Mesenchymal stem cell (in vitro differentiated cells and primary cell): ENCODE measurements around the gene CDH16.
A peak's percentile ranks its signal among the peaks of the same experiment; 100 is the strongest.
"Not testable (repeated sequence)": the region's sequence is repeated elsewhere in the genome, so short reads cannot be mapped to it uniquely, and the experiment has no call there.

Experiments used
- DNase-seq: peaks from one replicate; pipeline ENCODE4 v3.0.0-alpha.2; 2013
- H2AFZ ChIP-seq: one replicate; pipeline ENCODE4 v1.6.1; 2013; ENCODE audit warnings: low read depth, mild to moderate bottlenecking, control low read depth, inconsistent platforms, low read length, moderate library complexity
- H2AK5ac ChIP-seq: 2 replicates; pipeline ENCODE4 v1.6.1; 2013; ENCODE audit warnings: low read length, moderate library complexity, mild to moderate bottlenecking, inconsistent platforms; ENCODE audit not compliant: severe bottlenecking
- H2BK120ac ChIP-seq: one replicate; pipeline ENCODE4 v1.6.1; 2013; ENCODE audit warnings: low read depth, mild to moderate bottlenecking, inconsistent platforms, low read length, moderate library complexity
- H2BK12ac ChIP-seq, 2 experiments: one replicate each; pipeline ENCODE4 v1.6.1; 2013; ENCODE audit warnings: inconsistent platforms in 2 of 2, low read length in 2 of 2, mild to moderate bottlenecking in 2 of 2, moderate library complexity in 2 of 2, control low read depth in 1 of 2
- H2BK15ac ChIP-seq: one replicate; pipeline ENCODE4 v1.6.1; 2013; ENCODE audit warnings: mild to moderate bottlenecking, low read depth, inconsistent platforms; ENCODE audit not compliant: poor library complexity, severe bottlenecking
- H2BK5ac ChIP-seq: 2 replicates; pipeline ENCODE4 v1.6.1; 2013; ENCODE audit warnings: low read depth, mild to moderate bottlenecking, low read length, control low read depth, inconsistent platforms; ENCODE audit not compliant: poor library complexity, severe bottlenecking
- H3K14ac ChIP-seq, 2 experiments: one replicate each; pipeline ENCODE4 v1.6.1; 2013; ENCODE audit warnings: inconsistent platforms in 2 of 2, low read length in 2 of 2, control low read depth in 1 of 2, mild to moderate bottlenecking in 1 of 2, moderate library complexity in 1 of 2
- H3K18ac ChIP-seq, 2 experiments: one replicate each; pipeline ENCODE4 v1.6.1; 2013; ENCODE audit warnings: inconsistent platforms in 2 of 2, low read length in 2 of 2, control low read depth in 1 of 2, low read depth in 1 of 2, mild to moderate bottlenecking in 1 of 2
- H3K23ac ChIP-seq, 2 experiments: one replicate each; pipeline ENCODE4 v1.6.1; 2013; ENCODE audit warnings: inconsistent platforms in 2 of 2, low read length in 2 of 2, mild to moderate bottlenecking in 2 of 2, moderate library complexity in 2 of 2, control low read depth in 1 of 2
- H3K27ac ChIP-seq: 2 replicates; pipeline ENCODE4 v1.5.1; 2013; ENCODE audit warnings: mild to moderate bottlenecking, moderate library complexity, low read length, control low read depth, inconsistent platforms; ENCODE audit not compliant: poor library complexity, severe bottlenecking
- H3K27me3 ChIP-seq, 2 experiments: 2 replicates each; pipeline versions ENCODE4 v1.6.1 to v1.7.0; 2013; ENCODE audit warnings: low read length in 2 of 2, mild to moderate bottlenecking in 2 of 2, moderate library complexity in 2 of 2, control low read depth in 1 of 2, inconsistent platforms in 1 of 2; ENCODE audit not compliant: control insufficient read depth in 1 of 2, insufficient read depth in 1 of 2
- H3K36me3 ChIP-seq, 2 experiments: 2 replicates each; pipeline versions ENCODE4 v1.6.1 to v1.7.0; 2013; ENCODE audit warnings: low read length in 2 of 2, control low read depth in 1 of 2, inconsistent platforms in 1 of 2, low read depth in 1 of 2, mild to moderate bottlenecking in 1 of 2; ENCODE audit not compliant: insufficient read depth in 2 of 2, control insufficient read depth in 1 of 2
- H3K4ac ChIP-seq, 2 experiments: one replicate each; pipeline ENCODE4 v1.6.1; 2013; ENCODE audit warnings: inconsistent platforms in 2 of 2, low read length in 2 of 2, mild to moderate bottlenecking in 2 of 2, moderate library complexity in 2 of 2, control low read depth in 1 of 2, low read depth in 1 of 2
- H3K4me1 ChIP-seq: 2 replicates; pipeline ENCODE4 v1.6.1; 2013; ENCODE audit warnings: low read depth, low read length, control low read depth; ENCODE audit not compliant: control insufficient read depth, insufficient read depth
- H3K4me2 ChIP-seq: 2 replicates; pipeline ENCODE4 v1.6.1; 2013; ENCODE audit warnings: low read length, mild to moderate bottlenecking, inconsistent platforms; ENCODE audit not compliant: poor library complexity, severe bottlenecking
- H3K4me3 ChIP-seq, 2 experiments: 2 replicates each; pipeline versions ENCODE4 v1.5.1 to v1.7.0; 2013; ENCODE audit warnings: low read length in 2 of 2, mild to moderate bottlenecking in 2 of 2, control low read depth in 1 of 2, low read depth in 1 of 2; ENCODE audit not compliant: insufficient read depth in 1 of 2
- H3K79me1 ChIP-seq: replicated peaks from 2 replicates; pipeline ENCODE4 v1.6.1; 2013; ENCODE audit warnings: mild to moderate bottlenecking, control low read depth, low read length, inconsistent platforms; ENCODE audit not compliant: poor library complexity, severe bottlenecking
- H3K9ac ChIP-seq: 2 replicates; pipeline ENCODE4 v1.7.0; 2013; ENCODE audit warnings: mild to moderate bottlenecking, low read length, moderate library complexity
- H3K9me3 ChIP-seq: 2 replicates; pipeline ENCODE4 v1.7.0; 2013; ENCODE audit warnings: mild to moderate bottlenecking, low read length; ENCODE audit not compliant: control insufficient read depth
- H4K8ac ChIP-seq: one replicate; pipeline ENCODE4 v1.6.1; 2013; ENCODE audit warnings: inconsistent platforms, mild to moderate bottlenecking, low read length, moderate library complexity
- H4K91ac ChIP-seq: one replicate; pipeline ENCODE4 v1.6.1; 2013; ENCODE audit warnings: mild to moderate bottlenecking, low read length, inconsistent platforms
- WGBS: methylation state at CpG from one replicate; pipeline ENCODE4 v1.1.7; 2013; ENCODE audit warnings: mixed read lengths; 5-methylcytosine and 5-hydroxymethylcytosine counted together

The CDH16 gene

DNA sequence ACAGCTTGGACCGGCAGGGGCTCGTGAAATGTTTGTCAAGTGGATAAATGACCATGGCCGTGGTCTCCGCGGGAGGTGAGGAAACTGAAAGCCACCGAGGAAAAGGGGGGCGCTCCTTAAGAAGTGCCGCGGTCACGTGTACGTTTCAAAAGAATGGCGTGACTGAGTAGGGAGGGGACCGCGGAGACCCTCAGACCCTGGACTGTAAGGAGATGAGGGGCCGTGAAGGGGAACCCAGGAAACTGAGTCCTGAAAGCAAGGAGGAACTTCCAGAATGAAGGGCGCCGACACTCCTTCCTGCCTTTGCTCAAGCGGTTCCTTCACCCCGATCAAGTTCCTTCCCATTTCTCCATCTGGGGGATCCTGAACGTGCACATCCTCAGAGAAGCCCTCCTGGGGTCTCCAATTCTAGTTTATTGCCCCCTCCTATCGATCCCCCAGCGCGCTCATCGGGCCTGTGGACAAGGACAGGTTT, 16.2 kb upstream of the CDH16 start:
- peak overlapping the region in 1 of 2 experiments; percentile 83 for H2BK12ac ChIP-seq
- H3K27me3 ChIP-seq, H3K9me3 ChIP-seq, H2BK5ac ChIP-seq, H2AK5ac ChIP-seq, DNase-seq, H2BK15ac ChIP-seq: not testable (repeated sequence)
- H3K79me1 ChIP-seq, result peaks cover 37% of the 10 kb centered on the region
- peak overlapping the region; percentile 74 for H3K27ac ChIP-seq
- peak overlapping the region; percentile 90 to 96 for H3K4ac ChIP-seq
- H2BK120ac ChIP-seq, result peak overlapping the region; percentile 69
- peak overlapping the region; percentile 91 for H4K91ac ChIP-seq
- peaks cover 29% of the 10 kb centered on the region for H3K4me1 ChIP-seq
- peak overlapping the region in 1 of 2 experiments; percentile 98 for H3K14ac ChIP-seq
- H3K4me2 ChIP-seq, result peak overlapping the region; percentile 65
- 7% methylated on average over 21 of the region's 24 CpGs for WGBS
- H3K36me3 ChIP-seq, result peaks cover 35 to 46% of the 10 kb centered on the region in 2 experiments
- peak overlapping the region; percentile 33 for H2AFZ ChIP-seq
- H3K18ac ChIP-seq, result peak overlapping the region; percentile 98
- peak overlapping the region; percentile 100 for H3K9ac ChIP-seq
- peak overlapping the region; percentile 96 for H4K8ac ChIP-seq
- peak overlapping the region; percentile 94 to 99 for H3K4me3 ChIP-seq
- H3K23ac ChIP-seq, result peak overlapping the region in 1 of 2 experiments; percentile 70

- Histone ChIP-seq H3K9ac (peak within 1 kb of the TSS; percentile 100), H3K18ac (peak within 1 kb of the TSS; percentile 98), H2BK5ac (peak within 1 kb of the TSS; percentile 15)
These were observed 15.6 kb upstream of the CDH16 start, which contains the start of gene CIAO2B for GRCh38 chr16:66934138-66934838. Gene CIAO2B (minus strand): TSS chr16:66934402. CDS start chr16:66934364, 38 bp downstream.

DNA sequence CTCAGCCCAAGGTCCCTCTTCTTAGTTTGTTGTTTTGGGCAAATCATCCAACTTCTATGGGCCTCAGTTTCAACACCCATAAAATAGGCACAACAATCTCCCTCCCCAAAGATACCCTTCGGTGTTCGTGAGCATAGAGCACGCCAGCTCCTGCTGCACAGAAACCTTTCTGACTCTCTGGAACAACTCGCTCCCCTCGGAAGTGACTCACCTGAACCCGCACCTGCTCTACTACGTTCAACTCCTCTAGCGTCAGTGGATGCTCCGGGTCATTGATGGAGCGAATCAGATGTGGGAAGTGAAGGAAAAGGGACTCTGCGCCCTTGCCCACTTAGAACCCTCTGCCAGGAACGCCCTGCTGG, 15.1 kb upstream of the CDH16 start:
- 4% methylated on average over 9 of the region's 12 CpGs for WGBS
- Histone ChIP-seq H2AFZ (peak overlapping the region; percentile 67), H4K8ac (peak overlapping the region; percentile 96), H2AK5ac (peak overlapping the region; percentile 68), H3K27ac (peak overlapping the region; percentile 40), H3K36me3 (peaks cover 26 to 35% of the 10 kb centered on the region in 2 experiments), H3K4me3 (peak overlapping the region; percentile 94 to 99), H2BK15ac (peak overlapping the region; percentile 71), H3K4me1 (peaks cover 29% of the 10 kb centered on the region), H3K4me2 (peak overlapping the region; percentile 65), H3K9me3 (no peaks in the 10 kb centered on the region), H3K18ac (peak overlapping the region; percentile 86 to 98), H3K27me3 (no peaks in the 10 kb centered on the region), H3K23ac (peak overlapping the region in 1 of 2 experiments; percentile 34), H2BK5ac (peak overlapping the region; percentile 15), H4K91ac (peak overlapping the region; percentile 94), H2BK12ac (peak overlapping the region in 1 of 2 experiments; percentile 24), H3K79me1 (peaks cover 27% of the 10 kb centered on the region), H3K9ac (peak overlapping the region; percentile 100), H2BK120ac (peak overlapping the region; percentile 69), H3K4ac (peak overlapping the region; percentile 57 to 95), H3K14ac (peak overlapping the region in 1 of 2 experiments; percentile 87)
- no peak for DNase-seq

More at GRCh38 chr16:66934138-66934838, 15.6 kb upstream of the CDH16 start, which contains the start of gene CIAO2B:
- Histone ChIP-seq H3K4me1 (peaks cover 29% of the 10 kb centered on the region), H4K8ac (peak within 1 kb of the TSS; percentile 96), H3K4me2 (peak within 1 kb of the TSS; percentile 65), H3K36me3 (peaks cover 31 to 40% of the 10 kb centered on the region in 2 experiments), H3K23ac (peak within 1 kb of the TSS in 1 of 2 experiments; percentile 70), H2BK15ac (peak within 1 kb of the TSS; percentile 71), H3K27ac (peak within 1 kb of the TSS; percentile 74), H2BK120ac (peak within 1 kb of the TSS; percentile 69), H2AK5ac (peak within 1 kb of the TSS; percentile 68), H2AFZ (peak within 1 kb of the TSS; percentile 67), H3K9me3 (no peaks in the 10 kb centered on the region), H3K4me3 (peak within 1 kb of the TSS; percentile 94 to 99), H3K4ac (peak within 1 kb of the TSS; percentile 95 to 96), H3K14ac (peak within 1 kb of the TSS in 1 of 2 experiments; percentile 98), H4K91ac (peak within 1 kb of the TSS; percentile 94), H3K27me3 (no peaks in the 10 kb centered on the region), H2BK12ac (peak within 1 kb of the TSS in 1 of 2 experiments; percentile 83), H3K79me1 (peaks cover 32% of the 10 kb centered on the region)
- WGBS, result under 1% methylated on average over 58 of the region's 76 CpGs
- DNase-seq, result peak; percentile 89

GRCh38 chr16:66932076-66932475, 13.4 kb upstream of the CDH16 start:
- DNase-seq, result no peak
- peaks cover 16% of the 10 kb centered on the region for H3K79me1 ChIP-seq
- H2BK120ac ChIP-seq, result no peak overlapping the region
- H2AK5ac ChIP-seq, result no peak overlapping the region
- H3K4ac ChIP-seq, result no peak overlapping the region
- no peak overlapping the region for H3K27ac ChIP-seq
- H2BK12ac ChIP-seq, result no peak overlapping the region
- H2AFZ ChIP-seq, result no peak overlapping the region
- no peak overlapping the region for H2BK5ac ChIP-seq
- no peak overlapping the region for H3K23ac ChIP-seq
- no peak overlapping the region for H3K4me3 ChIP-seq
- no peaks in the 10 kb centered on the region for H3K27me3 ChIP-seq
- H4K91ac ChIP-seq, result no peak overlapping the region
- no peak overlapping the region for H3K14ac ChIP-seq
- H3K9ac ChIP-seq, result no peak overlapping the region
- H2BK15ac ChIP-seq, result no peak overlapping the region
- H3K9me3 ChIP-seq, result no peaks in the 10 kb centered on the region
- no peak overlapping the region for H4K8ac ChIP-seq
- no peak overlapping the region for H3K4me2 ChIP-seq
- H3K18ac ChIP-seq, result no peak overlapping the region
- H3K4me1 ChIP-seq, result peaks cover 43% of the 10 kb centered on the region
- H3K36me3 ChIP-seq, result peaks cover 14 to 18% of the 10 kb centered on the region in 2 experiments
- 95% methylated on average over 4 of the region's 4 CpGs for WGBS
